Measurements from ENCODE around the gene SAG.

DNA sequence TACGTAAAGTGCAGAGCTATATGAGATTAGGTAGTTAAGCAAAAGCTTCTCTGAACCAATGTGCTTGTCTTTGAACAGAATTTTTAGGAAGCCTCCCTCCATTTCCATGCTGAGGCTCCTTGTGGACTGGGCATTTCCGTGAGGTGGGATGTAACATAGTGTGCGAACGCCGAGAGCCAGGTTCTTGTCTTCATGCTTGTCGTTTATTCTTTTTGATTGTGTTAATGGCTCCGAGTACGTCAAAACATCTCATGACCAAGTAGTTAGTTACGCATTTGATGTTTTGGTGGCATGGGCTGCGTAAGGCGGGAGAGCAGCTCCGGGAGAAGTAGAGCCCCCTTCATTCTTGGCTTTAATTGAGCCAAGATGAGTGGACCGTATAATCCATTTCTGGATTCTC is 79.6 kb downstream of the SAG start:
- TF ChIP-seq, protein P1, sequence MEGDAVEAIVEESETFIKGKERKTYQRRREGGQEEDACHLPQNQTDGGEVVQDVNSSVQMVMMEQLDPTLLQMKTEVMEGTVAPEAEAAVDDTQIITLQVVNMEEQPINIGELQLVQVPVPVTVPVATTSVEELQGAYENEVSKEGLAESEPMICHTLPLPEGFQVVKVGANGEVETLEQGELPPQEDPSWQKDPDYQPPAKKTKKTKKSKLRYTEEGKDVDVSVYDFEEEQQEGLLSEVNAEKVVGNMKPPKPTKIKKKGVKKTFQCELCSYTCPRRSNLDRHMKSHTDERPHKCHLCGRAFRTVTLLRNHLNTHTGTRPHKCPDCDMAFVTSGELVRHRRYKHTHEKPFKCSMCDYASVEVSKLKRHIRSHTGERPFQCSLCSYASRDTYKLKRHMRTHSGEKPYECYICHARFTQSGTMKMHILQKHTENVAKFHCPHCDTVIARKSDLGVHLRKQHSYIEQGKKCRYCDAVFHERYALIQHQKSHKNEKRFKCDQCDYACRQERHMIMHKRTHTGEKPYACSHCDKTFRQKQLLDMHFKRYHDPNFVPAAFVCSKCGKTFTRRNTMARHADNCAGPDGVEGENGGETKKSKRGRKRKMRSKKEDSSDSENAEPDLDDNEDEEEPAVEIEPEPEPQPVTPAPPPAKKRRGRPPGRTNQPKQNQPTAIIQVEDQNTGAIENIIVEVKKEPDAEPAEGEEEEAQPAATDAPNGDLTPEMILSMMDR (IDR thresholded peaks at IDR 0.05) = no peak
- no peak for TF ChIP-seq POLR2A (IDR thresholded peaks at IDR 0.05)

All from uterus (tissue), 2 donors.